Thoracic aorta (tissue), 2 donors: ENCODE measurements around the gene TARBP2. TPM values are rescaled to one million over a fixed set of nuclear protein-coding genes. Genes with fewer than 3 reads are reported as not detected.

ENCODE experiments used
- ATAC-seq: fragments of 150-250 bp; one replicate; pipeline ENCODE4 v1.8.0; 2017; ENCODE audit warnings: low read depth; ENCODE audit not compliant: insufficient number of reproducible peaks, low FRiP score
- DNase-seq: peaks from one replicate; pipeline ENCODE4 v3.0.0-alpha.2; 2020; ENCODE audit warnings: low spot score
- H3K27ac ChIP-seq, 2 donors: fragments of 200-600 bp; sonication (generic); 1 replicate in 1 of 2; 2 replicates in 1 of 2; pipeline ENCODE4 v1.5.1; 2016; ENCODE audit warnings: mild to moderate bottlenecking in 2 of 2, moderate library complexity in 2 of 2
- H3K27me3 ChIP-seq: fragments of 200-600 bp; sonication (generic); replicated peaks from 2 replicates; pipeline ENCODE4 v1.6.0; 2016; ENCODE audit warnings: mild to moderate bottlenecking; ENCODE audit not compliant: insufficient read depth
- H3K36me3 ChIP-seq: fragments of 200-600 bp; sonication (generic); one replicate; pipeline ENCODE4 v1.5.1; 2016
- H3K4me1 ChIP-seq, 2 donors: fragments of 200-600 bp; sonication (generic); 1 replicate in 1 of 2; 2 replicates in 1 of 2; pipeline versions ENCODE4 v1.5.1 to v1.6.0; 2016; ENCODE audit warnings: low read depth in 2 of 2, mild to moderate bottlenecking in 1 of 2; ENCODE audit not compliant: control insufficient read depth in 1 of 2
- H3K4me3 ChIP-seq: fragments of 200-600 bp; sonication (generic); 2 replicates; pipeline ENCODE4 v1.5.1; 2016; ENCODE audit warnings: mild to moderate bottlenecking
- H3K9me3 ChIP-seq: fragments of 200-600 bp; sonication (generic); 2 replicates; pipeline ENCODE4 v1.5.1; 2016
- CTCF ChIP-seq: fragments of 200-600 bp; sonication (generic); IDR thresholded peaks from one replicate; pipeline ENCODE4 v1.5.1; 2019; ENCODE audit warnings: antibody characterized with exemption
- total RNA-seq, 2 donors: library from RNA; depleted of rRNA; stranded (reverse); fragments of >200 nt; gene quantifications; one replicate each; pipeline versions ENCODE4 v1.1.0 to v1.2.3, GENCODE V29; 2016

TARBP2 gene
- total RNA-seq, 2 donors from 2014 or later = 14.2 to 27.7 TPM

- TF ChIP-seq CTCF = no peak
- H3K4me1 ChIP-seq = no peaks in the 10 kb centered on the region
- DNase-seq (no peak), ATAC-seq (no peak)
- no peak overlapping the region for H3K4me3 ChIP-seq
- no peaks in the 10 kb centered on the region for H3K27me3 ChIP-seq
- no peak overlapping the region for H3K27ac ChIP-seq
- peaks cover 61% of the 10 kb centered on the region for H3K36me3 ChIP-seq
- no peaks in the 10 kb centered on the region for H3K9me3 ChIP-seq
These were observed 22.0 kb downstream of the TARBP2 start for GRCh38 chr12:53523131-53523530.

- DNase-seq (no peak), ATAC-seq (no peak)
- TF ChIP-seq CTCF = no peak
- no peaks in the 10 kb centered on the region for H3K27me3 ChIP-seq
- H3K4me1 ChIP-seq = no peaks in the 10 kb centered on the region
- H3K4me3 ChIP-seq = no peak overlapping the region
- peaks cover 62% of the 10 kb centered on the region for H3K36me3 ChIP-seq
- H3K27ac ChIP-seq = no peak overlapping the region
- no peaks in the 10 kb centered on the region for H3K9me3 ChIP-seq
These were observed 23.4 kb downstream of the TARBP2 start for GRCh38 chr12:53524476-53524875.

- no peaks in the 10 kb centered on the region for H3K27me3 ChIP-seq
- no peak overlapping the region for H3K4me3 ChIP-seq
- ATAC-seq (no peak), DNase-seq (no peak)
- H3K4me1 ChIP-seq = no peaks in the 10 kb centered on the region
- H3K27ac ChIP-seq = no peak overlapping the region
- no peaks in the 10 kb centered on the region for H3K9me3 ChIP-seq
- peaks cover 63% of the 10 kb centered on the region for H3K36me3 ChIP-seq
- no peak for TF ChIP-seq CTCF
These were observed 29.0 kb downstream of the TARBP2 start for GRCh38 chr12:53530061-53530460.

GRCh38 chr12:53530920-53531319 lies 29.8 kb downstream of the TARBP2 start:
- ATAC-seq (no peak), DNase-seq (no peak)
- Histone ChIP-seq H3K27me3 (no peaks in the 10 kb centered on the region), H3K9me3 (no peaks in the 10 kb centered on the region), H3K4me3 (no peak overlapping the region), H3K4me1 (no peaks in the 10 kb centered on the region), H3K36me3 (peaks cover 64% of the 10 kb centered on the region), H3K27ac (no peak overlapping the region)
- TF ChIP-seq CTCF = no peak

- ATAC-seq = no peak
- no peaks in the 10 kb centered on the region for H3K9me3 ChIP-seq
- no peak for TF ChIP-seq CTCF
- no peak for DNase-seq
- no peaks in the 10 kb centered on the region for H3K4me1 ChIP-seq
- no peak overlapping the region for H3K27ac ChIP-seq
- no peak overlapping the region for H3K4me3 ChIP-seq
- H3K36me3 ChIP-seq = peaks cover 73% of the 10 kb centered on the region
- no peaks in the 10 kb centered on the region for H3K27me3 ChIP-seq
These were observed 30.9 kb downstream of the TARBP2 start for GRCh38 chr12:53532021-53532420.
